Measurements from ENCODE around the gene ZYG11B. TPM values are rescaled to one million over a fixed set of nuclear protein-coding genes. Genes with fewer than 3 reads are reported as not detected.

Gene ZYG11B
- total and polyA plus RNA-seq, 2 of the 13 experiments (the other 11 are each of a cell fraction or from before 2014, with no cell fraction given) = 6.9 to 17.9 TPM

DNA sequence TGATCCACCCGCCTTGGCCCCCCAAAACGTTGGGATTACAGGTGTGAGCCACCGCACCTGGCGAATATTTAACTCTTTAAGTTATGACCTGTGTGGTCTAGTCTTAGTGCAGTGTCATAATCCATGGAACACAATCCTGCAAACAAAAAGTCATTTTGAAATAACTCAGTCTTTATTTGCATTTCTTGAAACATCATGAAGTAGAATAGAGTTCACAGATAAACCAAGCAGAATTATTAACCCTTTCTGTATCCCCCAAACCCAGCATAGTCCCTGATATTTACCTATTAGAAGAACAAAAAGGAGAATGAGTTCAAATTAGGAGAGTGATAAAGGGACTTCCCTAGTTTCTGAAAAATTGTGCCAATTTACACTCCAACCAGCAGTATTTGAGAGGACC lies 19.9 kb downstream of the ZYG11B start:
- Histone ChIP-seq H3K4me2 (ENCODE audit: low read depth, low read length) (no peak overlapping the region), H3K9ac (ENCODE audit: insufficient read depth, low read depth, low read length) (no peak overlapping the region), H3K27me3 (ENCODE audit: control insufficient read depth in 1 of 2, insufficient read depth in 2 of 2, low read length in 2 of 2) (no peaks in the 10 kb centered on the region), H3K27ac (ENCODE audit: extremely low read length, insufficient read depth, low read length) (no peak overlapping the region), H3K36me3 (replicated peaks in 1 of 2; ENCODE audit: control insufficient read depth in 1 of 2, insufficient read depth in 2 of 2, low read length in 2 of 2) (no peaks in the 10 kb centered on the region), H3K4me1 (ENCODE audit: insufficient read depth, low read length) (peaks cover 27% of the 10 kb centered on the region), H3K9me3 (ENCODE audit: low read length) (no peaks in the 10 kb centered on the region), H3K4me3 (replicated peaks in 1 of 3; ENCODE audit: insufficient read depth in 1 of 3, low read depth in 2 of 3, low read length in 3 of 3) (no peak overlapping the region), H3K79me2 (ENCODE audit: insufficient read depth, low read length) (peaks cover 2% of the 10 kb centered on the region), H2AFZ (ENCODE audit: low read length) (no peak overlapping the region), H4K20me1 (ENCODE audit: insufficient read depth, low read length) (no peaks in the 10 kb centered on the region)
- 37% methylated on average over 4 of the region's 4 CpGs for WGBS (ENCODE audit: low lambda C conversion rate)
- in situ Hi-C loops (cut with HindIII; ENCODE audit: extremely low pct_ligation_motif_present, low pct_unique_long_range_greater_than_20kb) = no loop called here
- intact Hi-C loops (cut with micrococcal nuclease; ENCODE audit: unreplicated experiment) = no loop called here
- DNase-seq (ENCODE audit: low spot score) (peak; percentile 12), ATAC-seq (peak; percentile 34; the same call in 1 of the 3 replicates), FAIRE-seq (no peak)
- POLR2A ChIA-PET = no interaction called here
- no TSS peak for BruUV-seq (replicated peaks)
- CTCF ChIA-PET (ENCODE audit: low intra/inter-chr PET ratio, low total read pairs) = no interaction called here
- TF ChIP-seq, protein P1, sequence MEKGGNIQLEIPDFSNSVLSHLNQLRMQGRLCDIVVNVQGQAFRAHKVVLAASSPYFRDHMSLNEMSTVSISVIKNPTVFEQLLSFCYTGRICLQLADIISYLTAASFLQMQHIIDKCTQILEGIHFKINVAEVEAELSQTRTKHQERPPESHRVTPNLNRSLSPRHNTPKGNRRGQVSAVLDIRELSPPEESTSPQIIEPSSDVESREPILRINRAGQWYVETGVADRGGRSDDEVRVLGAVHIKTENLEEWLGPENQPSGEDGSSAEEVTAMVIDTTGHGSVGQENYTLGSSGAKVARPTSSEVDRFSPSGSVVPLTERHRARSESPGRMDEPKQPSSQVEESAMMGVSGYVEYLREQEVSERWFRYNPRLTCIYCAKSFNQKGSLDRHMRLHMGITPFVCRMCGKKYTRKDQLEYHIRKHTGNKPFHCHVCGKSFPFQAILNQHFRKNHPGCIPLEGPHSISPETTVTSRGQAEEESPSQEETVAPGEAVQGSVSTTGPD (CRISPR knock-in tag; IDR thresholded peaks at IDR 0.05) = no peak
- TF ChIP-seq U2AF1 (optimal IDR thresholded peaks at IDR 0.05; ENCODE audit: low read depth, low read length) = no peak
- no peak for TF ChIP-seq ATRX (CRISPR knock-in tag; IDR thresholded peaks at IDR 0.05; ENCODE audit: borderline replicate concordance)
- TF ChIP-seq, protein P2, sequence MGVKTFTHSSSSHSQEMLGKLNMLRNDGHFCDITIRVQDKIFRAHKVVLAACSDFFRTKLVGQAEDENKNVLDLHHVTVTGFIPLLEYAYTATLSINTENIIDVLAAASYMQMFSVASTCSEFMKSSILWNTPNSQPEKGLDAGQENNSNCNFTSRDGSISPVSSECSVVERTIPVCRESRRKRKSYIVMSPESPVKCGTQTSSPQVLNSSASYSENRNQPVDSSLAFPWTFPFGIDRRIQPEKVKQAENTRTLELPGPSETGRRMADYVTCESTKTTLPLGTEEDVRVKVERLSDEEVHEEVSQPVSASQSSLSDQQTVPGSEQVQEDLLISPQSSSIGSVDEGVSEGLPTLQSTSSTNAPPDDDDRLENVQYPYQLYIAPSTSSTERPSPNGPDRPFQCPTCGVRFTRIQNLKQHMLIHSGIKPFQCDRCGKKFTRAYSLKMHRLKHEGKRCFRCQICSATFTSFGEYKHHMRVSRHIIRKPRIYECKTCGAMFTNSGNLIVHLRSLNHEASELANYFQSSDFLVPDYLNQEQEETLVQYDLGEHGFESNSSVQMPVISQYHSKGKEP (CRISPR knock-in tag; IDR thresholded peaks at IDR 0.05) = no peak
- peak; percentile 86 for TF ChIP-seq ZNF652 (CRISPR knock-in tag; IDR thresholded peaks at IDR 0.05; ENCODE audit: borderline replicate concordance, low read depth)
- TF ChIP-seq ZNF761 (CRISPR knock-in tag; conservative IDR thresholded peaks at IDR 0.05) = no peak
- peak; percentile 62; the same call in 1 of the 2 replicates for TF ChIP-seq PPARG (CRISPR knock-in tag; conservative IDR thresholded peaks at IDR 0.05)
- TF ChIP-seq, protein P3, sequence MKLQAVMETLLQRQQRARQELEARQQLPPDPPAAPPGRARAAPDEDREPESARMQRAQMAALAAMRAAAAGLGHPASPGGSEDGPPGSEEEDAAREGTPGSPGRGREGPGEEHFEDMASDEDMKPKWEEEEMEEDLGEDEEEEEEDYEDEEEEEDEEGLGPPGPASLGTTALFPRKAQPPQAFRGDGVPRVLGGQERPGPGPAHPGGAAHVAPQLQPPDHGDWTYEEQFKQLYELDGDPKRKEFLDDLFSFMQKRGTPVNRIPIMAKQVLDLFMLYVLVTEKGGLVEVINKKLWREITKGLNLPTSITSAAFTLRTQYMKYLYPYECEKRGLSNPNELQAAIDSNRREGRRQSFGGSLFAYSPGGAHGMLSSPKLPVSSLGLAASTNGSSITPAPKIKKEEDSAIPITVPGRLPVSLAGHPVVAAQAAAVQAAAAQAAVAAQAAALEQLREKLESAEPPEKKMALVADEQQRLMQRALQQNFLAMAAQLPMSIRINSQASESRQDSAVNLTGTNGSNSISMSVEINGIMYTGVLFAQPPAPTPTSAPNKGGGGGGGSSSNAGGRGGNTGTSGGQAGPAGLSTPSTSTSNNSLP (IDR thresholded peaks at IDR 0.05; ENCODE audit: low read depth, low read length) = no peak
- no peak for TF ChIP-seq HNRNPH1 (optimal IDR thresholded peaks at IDR 0.05; ENCODE audit: low read depth, low read length)
- no peak for TF ChIP-seq MTF2 (CRISPR knock-in tag; IDR thresholded peaks at IDR 0.05; ENCODE audit: borderline replicate concordance)
- peak; percentile 54; the same call in 1 of the 2 replicates for TF ChIP-seq BCL6 (CRISPR knock-in tag; IDR thresholded peaks at IDR 0.05)
- no peak for TF ChIP-seq ZNF12 (CRISPR knock-in tag; IDR thresholded peaks at IDR 0.05)
- no peak for TF ChIP-seq ZNF644 (CRISPR knock-in tag; IDR thresholded peaks at IDR 0.05; ENCODE audit: low read depth)
- TF ChIP-seq, protein P4, sequence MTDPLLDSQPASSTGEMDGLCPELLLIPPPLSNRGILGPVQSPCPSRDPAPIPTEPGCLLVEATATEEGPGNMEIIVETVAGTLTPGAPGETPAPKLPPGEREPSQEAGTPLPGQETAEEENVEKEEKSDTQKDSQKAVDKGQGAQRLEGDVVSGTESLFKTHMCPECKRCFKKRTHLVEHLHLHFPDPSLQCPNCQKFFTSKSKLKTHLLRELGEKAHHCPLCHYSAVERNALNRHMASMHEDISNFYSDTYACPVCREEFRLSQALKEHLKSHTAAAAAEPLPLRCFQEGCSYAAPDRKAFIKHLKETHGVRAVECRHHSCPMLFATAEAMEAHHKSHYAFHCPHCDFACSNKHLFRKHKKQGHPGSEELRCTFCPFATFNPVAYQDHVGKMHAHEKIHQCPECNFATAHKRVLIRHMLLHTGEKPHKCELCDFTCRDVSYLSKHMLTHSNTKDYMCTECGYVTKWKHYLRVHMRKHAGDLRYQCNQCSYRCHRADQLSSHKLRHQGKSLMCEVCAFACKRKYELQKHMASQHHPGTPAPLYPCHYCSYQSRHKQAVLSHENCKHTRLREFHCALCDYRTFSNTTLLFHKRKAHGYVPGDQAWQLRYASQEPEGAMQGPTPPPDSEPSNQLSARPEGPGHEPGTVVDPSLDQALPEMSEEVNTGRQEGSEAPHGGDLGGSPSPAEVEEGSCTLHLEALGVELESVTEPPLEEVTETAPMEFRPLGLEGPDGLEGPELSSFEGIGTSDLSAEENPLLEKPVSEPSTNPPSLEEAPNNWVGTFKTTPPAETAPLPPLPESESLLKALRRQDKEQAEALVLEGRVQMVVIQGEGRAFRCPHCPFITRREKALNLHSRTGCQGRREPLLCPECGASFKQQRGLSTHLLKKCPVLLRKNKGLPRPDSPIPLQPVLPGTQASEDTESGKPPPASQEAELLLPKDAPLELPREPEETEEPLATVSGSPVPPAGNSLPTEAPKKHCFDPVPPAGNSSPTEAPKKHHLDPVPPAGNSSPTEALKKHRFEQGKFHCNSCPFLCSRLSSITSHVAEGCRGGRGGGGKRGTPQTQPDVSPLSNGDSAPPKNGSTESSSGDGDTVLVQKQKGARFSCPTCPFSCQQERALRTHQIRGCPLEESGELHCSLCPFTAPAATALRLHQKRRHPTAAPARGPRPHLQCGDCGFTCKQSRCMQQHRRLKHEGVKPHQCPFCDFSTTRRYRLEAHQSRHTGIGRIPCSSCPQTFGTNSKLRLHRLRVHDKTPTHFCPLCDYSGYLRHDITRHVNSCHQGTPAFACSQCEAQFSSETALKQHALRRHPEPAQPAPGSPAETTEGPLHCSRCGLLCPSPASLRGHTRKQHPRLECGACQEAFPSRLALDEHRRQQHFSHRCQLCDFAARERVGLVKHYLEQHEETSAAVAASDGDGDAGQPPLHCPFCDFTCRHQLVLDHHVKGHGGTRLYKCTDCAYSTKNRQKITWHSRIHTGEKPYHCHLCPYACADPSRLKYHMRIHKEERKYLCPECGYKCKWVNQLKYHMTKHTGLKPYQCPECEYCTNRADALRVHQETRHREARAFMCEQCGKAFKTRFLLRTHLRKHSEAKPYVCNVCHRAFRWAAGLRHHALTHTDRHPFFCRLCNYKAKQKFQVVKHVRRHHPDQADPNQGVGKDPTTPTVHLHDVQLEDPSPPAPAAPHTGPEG (CRISPR knock-in tag; IDR thresholded peaks at IDR 0.05) = no peak
- TF ChIP-seq TBX3 (IDR thresholded peaks at IDR 0.05; ENCODE audit: borderline replicate concordance) = no peak
- no peak for TF ChIP-seq ZFP82 (CRISPR knock-in tag; IDR thresholded peaks at IDR 0.05; ENCODE audit: borderline replicate concordance)

All from HepG2 (cell line).